Spleen (tissue), 11 donors: Measurements from ENCODE around the gene PHF21A. TPM values are rescaled to one million over a fixed set of nuclear protein-coding genes. Genes with fewer than 3 reads are reported as not detected.

ENCODE experiments used
- DNase-seq: peaks from one replicate; pipeline ENCODE4 v3.0.0-alpha.2; 2020
- H3K27ac ChIP-seq, 8 donors: fragments of 200-600 bp; sonication (generic) in 7 of 8; 1 replicate in 4 of 8; 2 replicates in 4 of 8; pipeline versions ENCODE4 v1.5.0 to v1.8.0; 2016 to 2021; ENCODE audit warnings: inconsistent platforms in 4 of 8, mild to moderate bottlenecking in 4 of 8, moderate library complexity in 1 of 8
- H3K27me3 ChIP-seq, 7 donors: fragments of 200-600 bp; sonication (generic) in 6 of 7; replicated peaks in 1 of 7; 1 replicate in 4 of 7; 2 replicates in 3 of 7; pipeline versions ENCODE4 v1.5.0 to v1.8.0; 2016 to 2021; ENCODE audit warnings: inconsistent platforms in 3 of 7, mild to moderate bottlenecking in 1 of 7
- H3K36me3 ChIP-seq, 6 donors: fragments of 200-600 bp; sonication (generic) in 5 of 6; 1 replicate in 4 of 6; 2 replicates in 2 of 6; pipeline versions ENCODE4 v1.5.0 to v1.8.0; 2016 to 2021; ENCODE audit warnings: inconsistent platforms in 2 of 6
- H3K4me1 ChIP-seq, 6 donors: fragments of 200-600 bp; sonication (generic) in 5 of 6; 1 replicate in 3 of 6; 2 replicates in 3 of 6; pipeline versions ENCODE4 v1.5.0 to v1.8.0; 2016 to 2021; ENCODE audit warnings: inconsistent platforms in 3 of 6
- H3K4me3 ChIP-seq, 8 donors: fragments of 200-600 bp; sonication (generic) in 7 of 8; 1 replicate in 4 of 8; 2 replicates in 4 of 8; pipeline versions ENCODE4 v1.5.0 to v1.8.0; 2016 to 2021; ENCODE audit warnings: inconsistent platforms in 4 of 8, mild to moderate bottlenecking in 4 of 8, moderate library complexity in 2 of 8
- H3K9me3 ChIP-seq, 8 donors: fragments of 200-600 bp; sonication (generic) in 7 of 8; 1 replicate in 4 of 8; 2 replicates in 4 of 8; pipeline versions ENCODE4 v1.5.0 to v1.8.0; 2016 to 2021; ENCODE audit warnings: inconsistent platforms in 4 of 8
- POLR2A ChIP-seq, 3 donors: fragments of 450-650 bp; IDR thresholded peaks; one replicate each; pipeline ENCODE4 v1.5.1; 2017; ENCODE audit warnings: antibody characterized with exemption in 3 of 3, mild to moderate bottlenecking in 1 of 3
- POLR2AphosphoS5 ChIP-seq, 3 donors: sonication (generic); formaldehyde crosslinking; IDR thresholded peaks; one replicate each; pipeline ENCODE4 v1.5.1; 2017; ENCODE audit warnings: antibody characterized with exemption in 3 of 3
- WGBS, 5 donors: extraction: QIAGEN DNeasy Blood & Tissue Kit in 3 of 5; methylation state at CpG; one replicate each; pipeline versions ENCODE4 v1.1.5 to v1.1.7; 2013 to 2018; 5-methylcytosine and 5-hydroxymethylcytosine counted together
- intact Hi-C: fragments of 100-400 bp; cut with DNase I; formaldehyde crosslinking; loops from one replicate; pipeline ENCODE4 v1.15.0; 2023; ENCODE audit warnings: low total_unique reads
- polyA plus RNA-seq, 3 donors: library from polyadenylated mRNA; stranded (reverse); fragments of 200-250 nt; gene quantifications; one replicate each; pipeline ENCODE4 v1.2.1, GENCODE V29; 2013
- total RNA-seq, 7 donors: library from RNA; depleted of rRNA in 3 of 7; stranded (reverse); fragments of >200 nt in 3 of 7; fragmentation: NEBNext Ultra II Directional in 4 of 7; extraction: Animal tissue kit (Norgen Biotek cat#: 25700) in 4 of 7; gene quantifications; one replicate each; pipeline versions ENCODE4 v1.1.0 to v1.2.1, GENCODE V29; 2016 to 2021
- TF ChIP-seq, protein P1 (sequence below), 11 experiments: fragments of 200-600 bp in 7 of 11; fragments of 450-650 bp in 4 of 11; sonication (generic) in 4 of 11; IDR thresholded peaks in 8 of 11; conservative IDR thresholded peaks in 3 of 11; 1 replicate in 7 of 11; 2 replicates in 4 of 11; pipeline versions ENCODE4 v1.4.0 to v1.8.0; 2016 to 2021; ENCODE audit warnings: antibody characterized with exemption in 11 of 11, inconsistent platforms in 4 of 11, mild to moderate bottlenecking in 1 of 11
- donor health status: healthy with polysubstance abuse.
- donor health status: DM: no; HTN: no; CAD: no; lungs with moderate emphysema.
- donor health status: DM: no; HTN: no; CAD: no.
- donor health status: Bipolar disorder and iron deficiency.
- donor health status: healthy.
- donor health status: DM: no; HTN: no; CAD: no.
- donor health status: DM: yes; HTN: yes; CAD: no.

Gene PHF21A
- total and polyA plus RNA-seq, 10 donors, result 9.2 to 110 (median 79.7) TPM

DNA sequence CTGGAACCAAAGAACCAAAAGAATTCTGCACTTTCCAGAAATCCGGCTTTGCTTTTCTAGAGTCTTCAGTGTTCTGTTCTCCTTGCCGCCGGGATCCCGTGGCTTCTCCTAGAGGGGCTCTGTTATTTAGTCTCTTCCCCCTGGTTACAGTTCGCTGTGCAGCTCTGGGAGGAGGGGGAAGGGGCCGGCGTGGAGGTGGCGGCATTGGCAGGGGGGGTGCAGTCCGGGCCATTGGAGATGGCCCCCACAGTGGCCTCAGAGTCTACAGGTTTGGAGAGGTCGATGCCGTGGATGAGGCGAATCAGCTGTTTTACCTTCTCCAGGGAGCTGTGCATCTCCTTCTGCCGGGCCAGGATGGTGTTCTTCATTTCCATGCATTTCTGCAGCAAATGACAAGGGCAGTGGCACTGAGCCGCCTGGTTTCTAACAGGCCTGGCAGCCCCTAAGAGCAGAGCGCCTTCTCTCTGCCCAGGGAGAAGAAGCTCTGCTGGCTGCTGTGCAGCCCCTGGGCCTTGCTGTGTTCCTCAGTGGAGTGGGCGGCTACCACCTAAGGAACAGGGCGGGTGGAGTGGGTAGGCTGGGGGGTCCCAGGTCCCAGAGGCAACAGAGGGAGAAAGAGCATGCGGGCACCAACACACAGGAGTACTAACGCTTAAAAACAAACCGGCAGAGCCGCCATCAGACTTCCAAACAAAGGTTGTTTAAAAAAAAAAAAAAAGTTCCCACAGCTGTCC lies 187.2 kb downstream of the PHF21A start:
- Histone ChIP-seq H3K36me3 (peaks cover 3 to 91% (median 50%) of the 10 kb centered on the region in 6 donors), H3K9me3 (no peaks in the 10 kb centered on the region), H3K4me3 (peak overlapping the region in 3 of 8 donors; percentile 30 to 60 (median 41)), H3K27ac (peak overlapping the region in 5 of 8 donors; percentile 8 to 86 (median 37)), H3K4me1 (peaks cover 17 to 94% (median 62%) of the 10 kb centered on the region in 6 donors), H3K27me3 (no peaks in the 10 kb centered on the region)
- intact Hi-C loops, result no loop called here
- 87 to 92% (median 92%) methylated on average over 21 of the region's 21 CpGs for WGBS, 5 donors
- peak in 1 of 3 donors; percentile 31 for TF ChIP-seq POLR2AphosphoS5 (IDR thresholded peaks at IDR 0.05)
- TF ChIP-seq, protein P1, sequence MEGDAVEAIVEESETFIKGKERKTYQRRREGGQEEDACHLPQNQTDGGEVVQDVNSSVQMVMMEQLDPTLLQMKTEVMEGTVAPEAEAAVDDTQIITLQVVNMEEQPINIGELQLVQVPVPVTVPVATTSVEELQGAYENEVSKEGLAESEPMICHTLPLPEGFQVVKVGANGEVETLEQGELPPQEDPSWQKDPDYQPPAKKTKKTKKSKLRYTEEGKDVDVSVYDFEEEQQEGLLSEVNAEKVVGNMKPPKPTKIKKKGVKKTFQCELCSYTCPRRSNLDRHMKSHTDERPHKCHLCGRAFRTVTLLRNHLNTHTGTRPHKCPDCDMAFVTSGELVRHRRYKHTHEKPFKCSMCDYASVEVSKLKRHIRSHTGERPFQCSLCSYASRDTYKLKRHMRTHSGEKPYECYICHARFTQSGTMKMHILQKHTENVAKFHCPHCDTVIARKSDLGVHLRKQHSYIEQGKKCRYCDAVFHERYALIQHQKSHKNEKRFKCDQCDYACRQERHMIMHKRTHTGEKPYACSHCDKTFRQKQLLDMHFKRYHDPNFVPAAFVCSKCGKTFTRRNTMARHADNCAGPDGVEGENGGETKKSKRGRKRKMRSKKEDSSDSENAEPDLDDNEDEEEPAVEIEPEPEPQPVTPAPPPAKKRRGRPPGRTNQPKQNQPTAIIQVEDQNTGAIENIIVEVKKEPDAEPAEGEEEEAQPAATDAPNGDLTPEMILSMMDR (IDR thresholded peaks at IDR 0.05 in 8 of 11, conservative IDR thresholded peaks at IDR 0.05 in 3 of 11), result no peak
- TF ChIP-seq POLR2A (IDR thresholded peaks at IDR 0.05), result no peak
- peak; percentile 76 for DNase-seq

DNA sequence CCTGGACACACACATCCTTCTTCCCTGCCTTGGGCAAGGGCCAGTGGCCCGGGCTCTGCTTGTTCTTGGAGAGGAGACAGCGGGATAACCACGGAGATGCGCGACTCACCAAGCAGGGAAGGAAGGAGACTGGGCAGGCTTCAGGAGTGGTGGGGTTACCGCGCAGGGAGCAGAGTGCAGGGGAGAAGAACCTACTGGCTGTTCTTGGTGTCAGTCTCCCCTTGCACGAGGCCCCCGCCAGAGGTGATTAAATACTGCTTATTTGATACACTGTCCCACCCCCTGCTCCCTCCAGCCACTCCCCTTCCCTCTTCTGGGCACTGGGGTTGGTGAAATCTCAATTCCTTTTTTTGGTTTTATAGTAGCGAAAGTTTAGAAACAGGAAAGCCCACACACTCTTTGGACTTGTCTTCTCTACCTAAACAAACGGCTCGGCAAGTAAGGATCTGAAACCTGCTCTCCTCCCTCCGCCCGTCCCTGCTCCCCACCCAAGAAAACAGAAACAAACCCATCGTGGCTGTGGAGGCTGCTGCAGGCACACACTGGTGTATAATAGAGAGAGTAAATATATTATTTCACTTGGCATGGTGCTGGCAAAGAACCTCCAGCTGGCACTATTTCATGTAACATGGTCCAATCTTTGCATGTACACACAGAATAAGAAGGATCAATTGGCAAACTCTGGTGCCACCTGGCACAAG lies 188.0 kb downstream of the PHF21A start:
- intact Hi-C loops, result no loop called here
- DNase-seq, result peak; percentile 86
- Histone ChIP-seq H3K4me1 (peaks cover 17 to 98% (median 66%) of the 10 kb centered on the region in 6 donors), H3K27ac (peak overlapping the region in 5 of 8 donors; percentile 27 to 86 (median 78)), H3K27me3 (no peaks in the 10 kb centered on the region), H3K9me3 (no peaks in the 10 kb centered on the region), H3K36me3 (peaks cover 3 to 83% (median 49%) of the 10 kb centered on the region in 6 donors), H3K4me3 (peak overlapping the region in 6 of 8 donors; percentile 12 to 60 (median 28))
- TF ChIP-seq POLR2AphosphoS5 (IDR thresholded peaks at IDR 0.05) (peak; percentile 51 to 65 (median 65)), POLR2A (IDR thresholded peaks at IDR 0.05) (peak in 1 of 3 donors; percentile 6)
- TF ChIP-seq, protein P1 (IDR thresholded peaks at IDR 0.05 in 8 of 11, conservative IDR thresholded peaks at IDR 0.05 in 3 of 11), result no peak
- 58 to 65% (median 63%) methylated on average over 15 of the region's 15 CpGs for WGBS, 5 donors

DNA sequence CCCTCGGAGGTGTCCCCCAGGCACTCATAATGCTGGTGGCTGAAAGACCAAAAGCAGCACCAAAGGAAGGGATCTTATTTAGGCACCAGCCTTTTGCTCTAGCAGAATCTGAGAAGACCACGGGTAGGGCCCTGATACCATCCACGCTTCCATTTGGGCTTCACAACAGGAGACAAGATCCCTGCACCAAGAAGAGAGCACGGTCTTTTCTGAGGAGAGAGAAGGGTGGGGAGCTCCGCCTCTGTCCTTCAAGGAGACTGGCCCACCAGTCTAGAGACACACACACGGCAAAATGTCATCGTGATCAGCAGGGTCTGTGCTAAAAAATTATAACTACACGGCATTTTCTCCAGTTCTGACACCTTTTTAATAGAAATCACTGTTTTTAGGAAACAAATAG lies 189.0 kb downstream of the PHF21A start:
- H3K27me3 ChIP-seq, result no peaks in the 10 kb centered on the region
- peak overlapping the region in 5 of 8 donors; percentile 21 to 60 (median 30) for H3K4me3 ChIP-seq
- intact Hi-C loops, result no loop called here
- WGBS, 5 donors, result 76 to 91% (median 80%) methylated on average over 7 to 8 of the region's 8 CpGs
- DNase-seq, result no peak
- no peaks in the 10 kb centered on the region for H3K9me3 ChIP-seq
- peaks cover 17 to 98% (median 67%) of the 10 kb centered on the region in 6 donors for H3K4me1 ChIP-seq
- peaks cover under 1 to 73% (median 38%) of the 10 kb centered on the region in 6 donors for H3K36me3 ChIP-seq
- TF ChIP-seq, protein P1 (IDR thresholded peaks at IDR 0.05 in 8 of 11, conservative IDR thresholded peaks at IDR 0.05 in 3 of 11), result no peak
- TF ChIP-seq POLR2AphosphoS5 (IDR thresholded peaks at IDR 0.05) (no peak), POLR2A (IDR thresholded peaks at IDR 0.05) (no peak)
- H3K27ac ChIP-seq, result peak overlapping the region in 4 of 8 donors; percentile 77 to 86 (median 79)
